HFFc6 (cell line): Measurements from ENCODE around the gene SCN1A. TPM values are rescaled to one million over a fixed set of nuclear protein-coding genes. Genes with fewer than 3 reads are reported as not detected.
"Not testable (repeated sequence)": the region's sequence is repeated elsewhere in the genome, so short reads cannot be mapped to it uniquely, and the experiment has no call there.

Experiments
- DNase-seq: peaks from one replicate; pipeline ENCODE4 v3.0.0-alpha.2; 2018
- H3K27ac Mint-ChIP-seq: 2 replicates; pipeline ENCODE4 v1.8.0; 2020; ENCODE audit warnings: mild to moderate bottlenecking, mixed read lengths
- H3K27me3 Mint-ChIP-seq: 2 replicates; pipeline ENCODE4 v1.8.0; 2021; ENCODE audit warnings: mild to moderate bottlenecking, moderate library complexity, mixed read lengths; ENCODE audit not compliant: insufficient read depth
- H3K36me3 Mint-ChIP-seq: 2 replicates; pipeline ENCODE4 v1.8.0; 2021; ENCODE audit warnings: low read depth, mixed read lengths
- H3K4me1 Mint-ChIP-seq: 2 replicates; pipeline ENCODE4 v1.8.0; 2020; ENCODE audit warnings: low read depth, mixed read lengths
- H3K4me3 Mint-ChIP-seq: 2 replicates; pipeline ENCODE4 v1.8.0; 2020; ENCODE audit warnings: mild to moderate bottlenecking, moderate library complexity, mixed read lengths
- H3K9me3 Mint-ChIP-seq: 2 replicates; pipeline ENCODE4 v1.8.0; 2020; ENCODE audit warnings: mild to moderate bottlenecking, mixed read lengths
- CTCF ChIP-seq: fragments of 200-600 bp; sonication (generic); IDR thresholded peaks from 2 replicates; pipeline ENCODE4 v1.5.0; 2021; ENCODE audit warnings: antibody characterized with exemption, mild to moderate bottlenecking
- total RNA-seq, 6 experiments: library from RNA; stranded (reverse); fragmentation: NEBNext Ultra II Directional; extraction: Animal tissue kit (Norgen Biotek cat#: 25700); gene quantifications; 2 replicates in 1 of 6; 3 replicates in 5 of 6; pipeline ENCODE4 v1.2.3, GENCODE V29; 2021

Gene SCN1A
- total RNA-seq, 6 experiments from 2014 or later = not detected

- Mint-ChIP-seq H3K4me1 (no peaks in the 10 kb centered on the region), H3K27ac (no peak overlapping the region), H3K9me3 (no peaks in the 10 kb centered on the region), H3K4me3 (no peak overlapping the region), H3K27me3 (no peaks in the 10 kb centered on the region; the same call in none of the 2 replicates), H3K36me3 (no peaks in the 10 kb centered on the region)
- DNase-seq = no peak
- TF ChIP-seq CTCF = no peak
Measured at GRCh38 chr2:166000401-166000800, 127.4 kb downstream of the SCN1A start.

- no peak overlapping the region for H3K4me3 Mint-ChIP-seq
- no peak for TF ChIP-seq CTCF
- no peak for DNase-seq
- H3K9me3 Mint-ChIP-seq = no peaks in the 10 kb centered on the region
- peaks cover 4% of the 10 kb centered on the region for H3K27me3 Mint-ChIP-seq
- H3K4me1 Mint-ChIP-seq = no peaks in the 10 kb centered on the region
- H3K27ac Mint-ChIP-seq = no peak overlapping the region
- no peaks in the 10 kb centered on the region for H3K36me3 Mint-ChIP-seq
Measured at GRCh38 chr2:165990846-165991245, 137.0 kb downstream of the SCN1A start.

GRCh38 chr2:165989851-165990250 is 138.0 kb downstream of the SCN1A start:
- TF ChIP-seq CTCF = no peak
- no peak overlapping the region for H3K27ac Mint-ChIP-seq
- peaks cover 4% of the 10 kb centered on the region for H3K27me3 Mint-ChIP-seq
- no peaks in the 10 kb centered on the region for H3K9me3 Mint-ChIP-seq
- no peak overlapping the region for H3K4me3 Mint-ChIP-seq
- no peak for DNase-seq
- no peaks in the 10 kb centered on the region for H3K36me3 Mint-ChIP-seq
- no peaks in the 10 kb centered on the region for H3K4me1 Mint-ChIP-seq

- no peaks in the 10 kb centered on the region for H3K36me3 Mint-ChIP-seq
- DNase-seq = no peak
- no peak overlapping the region for H3K4me3 Mint-ChIP-seq
- H3K27ac Mint-ChIP-seq = no peak overlapping the region
- no peak for TF ChIP-seq CTCF
- H3K9me3 Mint-ChIP-seq = no peaks in the 10 kb centered on the region
- H3K4me1 Mint-ChIP-seq = no peaks in the 10 kb centered on the region
- H3K27me3 Mint-ChIP-seq = peaks cover 2% of the 10 kb centered on the region; the same call in 1 of the 2 replicates
Measured at GRCh38 chr2:165985120-165985519, 142.7 kb downstream of the SCN1A start.

- H3K4me3 Mint-ChIP-seq, H3K27me3 Mint-ChIP-seq, H3K4me1 Mint-ChIP-seq, H3K9me3 Mint-ChIP-seq, H3K36me3 Mint-ChIP-seq, H3K27ac Mint-ChIP-seq, DNase-seq: not testable (repeated sequence)
Measured at GRCh38 chr2:165972161-165972560, 155.7 kb downstream of the SCN1A start.

GRCh38 chr2:165970663-165971062 is 157.2 kb downstream of the SCN1A start:
- Mint-ChIP-seq H3K4me1 (no peaks in the 10 kb centered on the region), H3K4me3 (no peak overlapping the region), H3K9me3 (no peaks in the 10 kb centered on the region), H3K27ac (no peak overlapping the region), H3K27me3 (peaks cover 2% of the 10 kb centered on the region; the same call in 1 of the 2 replicates), H3K36me3 (no peaks in the 10 kb centered on the region)
- no peak for DNase-seq
- no peak for TF ChIP-seq CTCF
